Prostate gland (tissue), 2 donors: ENCODE measurements around the gene SERPINB5. TPM values are rescaled to one million over a fixed set of nuclear protein-coding genes. Genes with fewer than 3 reads are reported as not detected.
A peak's percentile ranks its signal among the peaks of the same experiment; 100 is the strongest.

Experiments
- DNase-seq: peaks from one replicate; pipeline ENCODE4 v3.0.0-alpha.2; 2019; ENCODE audit warnings: low spot score
- H3K27ac ChIP-seq, 2 donors: fragments of 200-600 bp; sonication (generic); 2 replicates each; pipeline ENCODE4 v1.5.1; 2017 to 2019
- H3K27me3 ChIP-seq: fragments of 200-600 bp; sonication (generic); replicated peaks from 2 replicates; pipeline ENCODE4 v1.5.1; 2019; ENCODE audit not compliant: insufficient read depth
- H3K36me3 ChIP-seq, 2 donors: fragments of 200-600 bp; sonication (generic); 1 replicate in 1 of 2; 2 replicates in 1 of 2; pipeline versions ENCODE4 v1.5.1 to v1.8.1; 2017 to 2019
- H3K4me1 ChIP-seq: fragments of 200-600 bp; sonication (generic); replicated peaks from 2 replicates; pipeline ENCODE4 v1.5.1; 2019
- H3K4me3 ChIP-seq, 2 donors: fragments of 200-600 bp; sonication (generic); 2 replicates each; pipeline ENCODE4 v1.5.1; 2017 to 2019
- H3K9me3 ChIP-seq: fragments of 200-600 bp; sonication (generic); 2 replicates; pipeline ENCODE4 v1.5.1; 2017
- CTCF ChIP-seq, 4 experiments: fragments of 200-600 bp in 2 of 4; fragments of 450-650 bp in 2 of 4; sonication (generic) in 2 of 4; IDR thresholded peaks; 1 replicate in 3 of 4; 2 replicates in 1 of 4; pipeline ENCODE4 v1.5.1; 2016 to 2019; ENCODE audit warnings: antibody characterized with exemption in 4 of 4, mild to moderate bottlenecking in 2 of 4, moderate library complexity in 2 of 4
- POLR2A ChIP-seq: fragments of 450-650 bp; IDR thresholded peaks from one replicate; pipeline ENCODE4 v1.6.1; 2016; ENCODE audit warnings: antibody characterized with exemption, mild to moderate bottlenecking
- POLR2AphosphoS5 ChIP-seq: sonication (generic); formaldehyde crosslinking; IDR thresholded peaks from one replicate; pipeline ENCODE4 v1.6.1; 2017; ENCODE audit warnings: antibody characterized with exemption
- WGBS: methylation state at CpG from one replicate; pipeline ENCODE4 v1.1.5; 2018; 5-methylcytosine and 5-hydroxymethylcytosine counted together
- intact Hi-C: fragments of 100-400 bp; cut with DNase I; formaldehyde crosslinking; loops from one replicate; pipeline ENCODE4 v1.14.2; 2022
- total RNA-seq, 2 donors: library from RNA; depleted of rRNA; stranded (reverse); fragments of >200 nt; gene quantifications; one replicate each; pipeline ENCODE4 v1.1.0, GENCODE V29; 2016

SERPINB5 gene
- total RNA-seq, 2 donors from 2014 or later = 7.3 to 17.3 TPM

- Histone ChIP-seq H3K4me1 (no peaks in the 10 kb centered on the region), H3K27me3 (no peaks in the 10 kb centered on the region), H3K27ac (no peak overlapping the region), H3K4me3 (no peak overlapping the region), H3K9me3 (no peaks in the 10 kb centered on the region), H3K36me3 (no peaks in the 10 kb centered on the region)
- DNase-seq = no peak
- intact Hi-C loops = loop anchor here (5.0 to 10.0 kb wide), 2 partner anchors 421 to 723 kb away; partner anchors contain the start of gene PHLPP1
- 74% methylated on average over 2 of the region's 2 CpGs for WGBS
- TF ChIP-seq POLR2AphosphoS5 (no peak), CTCF (IDR thresholded peaks at IDR 0.05) (no peak), POLR2A (no peak)
Measured at GRCh38 chr18:63438181-63438580, 38.6 kb upstream of the SERPINB5 start.

GRCh38 chr18:63439334-63439733 lies 37.4 kb upstream of the SERPINB5 start:
- H3K4me3 ChIP-seq = no peak overlapping the region
- H3K27ac ChIP-seq = no peak overlapping the region
- peak; percentile 37 for DNase-seq
- TF ChIP-seq POLR2AphosphoS5 (peak; percentile 14), POLR2A (no peak), CTCF (IDR thresholded peaks at IDR 0.05) (peak; percentile 45 to 77 (median 63))
- intact Hi-C loops = loop anchor here (5.0 to 10.0 kb wide), 2 partner anchors 422 to 725 kb away; partner anchors contain the start of gene PHLPP1
- no peaks in the 10 kb centered on the region for H3K9me3 ChIP-seq
- H3K36me3 ChIP-seq = no peaks in the 10 kb centered on the region
- no peaks in the 10 kb centered on the region for H3K4me1 ChIP-seq
- no peaks in the 10 kb centered on the region for H3K27me3 ChIP-seq
- WGBS = 4% methylated on average over 6 of the region's 6 CpGs

GRCh38 chr18:63440219-63440618 lies 36.5 kb upstream of the SERPINB5 start:
- no peak overlapping the region for H3K4me3 ChIP-seq
- no peaks in the 10 kb centered on the region for H3K9me3 ChIP-seq

GRCh38 chr18:63440881-63441280 lies 35.9 kb upstream of the SERPINB5 start:
- no peak overlapping the region for H3K4me3 ChIP-seq
- WGBS = 79% methylated on average over 5 of the region's 5 CpGs
- intact Hi-C loops = no loop called here
- no peak overlapping the region for H3K27ac ChIP-seq
- TF ChIP-seq POLR2AphosphoS5 (no peak), POLR2A (no peak), CTCF (IDR thresholded peaks at IDR 0.05) (no peak)
- no peaks in the 10 kb centered on the region for H3K4me1 ChIP-seq
- no peaks in the 10 kb centered on the region for H3K27me3 ChIP-seq
- no peak for DNase-seq
- no peaks in the 10 kb centered on the region for H3K9me3 ChIP-seq
- H3K36me3 ChIP-seq = no peaks in the 10 kb centered on the region

More at GRCh38 chr18:63440219-63440618, 36.5 kb upstream of the SERPINB5 start:
- H3K27ac ChIP-seq = no peak overlapping the region
- H3K36me3 ChIP-seq = no peaks in the 10 kb centered on the region
- H3K27me3 ChIP-seq = no peaks in the 10 kb centered on the region
- DNase-seq = no peak
- TF ChIP-seq POLR2A = no peak
- TF ChIP-seq CTCF (IDR thresholded peaks at IDR 0.05) = no peak
- no peak for TF ChIP-seq POLR2AphosphoS5
- WGBS = 14% methylated on average over 1 of the region's 1 CpG
- no peaks in the 10 kb centered on the region for H3K4me1 ChIP-seq
- intact Hi-C loops = no loop called here

- no peaks in the 10 kb centered on the region for H3K27me3 ChIP-seq
- no peaks in the 10 kb centered on the region for H3K4me1 ChIP-seq
- no peak for TF ChIP-seq POLR2A
- TF ChIP-seq CTCF (IDR thresholded peaks at IDR 0.05) = peak in 1 of 4 experiments; percentile 17
- no peak for TF ChIP-seq POLR2AphosphoS5
- 91% methylated on average over 6 of the region's 6 CpGs for WGBS
- no peak overlapping the region for H3K4me3 ChIP-seq
- no peaks in the 10 kb centered on the region for H3K36me3 ChIP-seq
- intact Hi-C loops = no loop called here
- no peak for DNase-seq
- H3K9me3 ChIP-seq = no peaks in the 10 kb centered on the region
- no peak overlapping the region for H3K27ac ChIP-seq
Measured at GRCh38 chr18:63443829-63444228, 32.9 kb upstream of the SERPINB5 start.
